Sigmoid colon (tissue), 7 donors: ENCODE measurements around the gene RPL35. TPM values are rescaled to one million over a fixed set of nuclear protein-coding genes. Genes with fewer than 3 reads are reported as not detected.
A peak's percentile ranks its signal among the peaks of the same experiment; 100 is the strongest.

Experiments
- DNase-seq: peaks from one replicate; pipeline ENCODE4 v3.0.0-alpha.2; 2019
- H3K27ac ChIP-seq, 4 donors: fragments of 200-600 bp; sonication (generic); one replicate each; pipeline ENCODE4 v1.5.1; 2016 to 2019; ENCODE audit warnings: mild to moderate bottlenecking in 1 of 4
- H3K27me3 ChIP-seq, 3 donors: fragments of 200-600 bp; sonication (generic); one replicate each; pipeline ENCODE4 v1.5.1; 2019; ENCODE audit warnings: mild to moderate bottlenecking in 1 of 3
- H3K36me3 ChIP-seq, 4 donors: fragments of 200-600 bp; sonication (generic); one replicate each; pipeline ENCODE4 v1.5.1; 2016 to 2019
- H3K4me1 ChIP-seq, 4 donors: fragments of 200-600 bp; sonication (generic); one replicate each; pipeline ENCODE4 v1.5.1; 2017 to 2019
- H3K4me3 ChIP-seq, 4 donors: fragments of 200-600 bp; sonication (generic); one replicate each; pipeline ENCODE4 v1.5.1; 2017 to 2019; ENCODE audit warnings: mild to moderate bottlenecking in 2 of 4, moderate library complexity in 1 of 4
- H3K9me3 ChIP-seq, 4 donors: fragments of 200-600 bp in 3 of 4; sonication (generic) in 3 of 4; one replicate each; pipeline versions ENCODE4 v1.5.1 to v1.6.1; 2013 to 2019
- EP300 ChIP-seq, 4 donors: sonication (generic); formaldehyde crosslinking; IDR thresholded peaks; one replicate each; pipeline ENCODE4 v1.6.1; 2017; ENCODE audit warnings: antibody characterized with exemption in 4 of 4
- POLR2A ChIP-seq, 2 donors: fragments of 450-650 bp; IDR thresholded peaks; one replicate each; pipeline ENCODE4 v1.6.1; 2016; ENCODE audit warnings: antibody characterized with exemption in 2 of 2, mild to moderate bottlenecking in 2 of 2, moderate library complexity in 2 of 2
- POLR2AphosphoS5 ChIP-seq, 4 donors: sonication (generic); formaldehyde crosslinking; IDR thresholded peaks; one replicate each; pipeline ENCODE4 v1.6.1; 2017; ENCODE audit warnings: antibody characterized with exemption in 4 of 4
- WGBS, 2 donors: extraction: QIAGEN DNeasy Blood & Tissue Kit; methylation state at CpG; one replicate each; pipeline ENCODE4 v1.1.7; 2013; 5-methylcytosine and 5-hydroxymethylcytosine counted together
- intact Hi-C: fragments of 100-400 bp; cut with DNase I; formaldehyde crosslinking; loops from one replicate; pipeline ENCODE4 v1.15.1; 2023
- polyA plus RNA-seq, 3 donors: library from polyadenylated mRNA; stranded (reverse); fragments of 200-250 nt; gene quantifications; one replicate each; pipeline ENCODE4 v1.2.3, GENCODE V29; 2013
- total RNA-seq, 4 donors: library from RNA; depleted of rRNA; stranded (reverse); fragments of >200 nt; gene quantifications; one replicate each; pipeline ENCODE4 v1.1.0, GENCODE V29; 2016
- TF ChIP-seq, protein P1 (sequence below), 4 experiments: fragments of 450-650 bp in 3 of 4; fragments of 200-600 bp in 1 of 4; IDR thresholded peaks; one replicate each; pipeline ENCODE4 v1.5.1; 2016 to 2019; ENCODE audit warnings: antibody characterized with exemption in 4 of 4, mild to moderate bottlenecking in 3 of 4, moderate library complexity in 2 of 4
- donor health status: healthy with polysubstance abuse.
- donor health status: Bipolar disorder and iron deficiency.
- donor health status: healthy.

The RPL35 gene
- total and polyA plus RNA-seq, 7 donors = 1,773 to 4,971 (median 3,683) TPM

DNA sequence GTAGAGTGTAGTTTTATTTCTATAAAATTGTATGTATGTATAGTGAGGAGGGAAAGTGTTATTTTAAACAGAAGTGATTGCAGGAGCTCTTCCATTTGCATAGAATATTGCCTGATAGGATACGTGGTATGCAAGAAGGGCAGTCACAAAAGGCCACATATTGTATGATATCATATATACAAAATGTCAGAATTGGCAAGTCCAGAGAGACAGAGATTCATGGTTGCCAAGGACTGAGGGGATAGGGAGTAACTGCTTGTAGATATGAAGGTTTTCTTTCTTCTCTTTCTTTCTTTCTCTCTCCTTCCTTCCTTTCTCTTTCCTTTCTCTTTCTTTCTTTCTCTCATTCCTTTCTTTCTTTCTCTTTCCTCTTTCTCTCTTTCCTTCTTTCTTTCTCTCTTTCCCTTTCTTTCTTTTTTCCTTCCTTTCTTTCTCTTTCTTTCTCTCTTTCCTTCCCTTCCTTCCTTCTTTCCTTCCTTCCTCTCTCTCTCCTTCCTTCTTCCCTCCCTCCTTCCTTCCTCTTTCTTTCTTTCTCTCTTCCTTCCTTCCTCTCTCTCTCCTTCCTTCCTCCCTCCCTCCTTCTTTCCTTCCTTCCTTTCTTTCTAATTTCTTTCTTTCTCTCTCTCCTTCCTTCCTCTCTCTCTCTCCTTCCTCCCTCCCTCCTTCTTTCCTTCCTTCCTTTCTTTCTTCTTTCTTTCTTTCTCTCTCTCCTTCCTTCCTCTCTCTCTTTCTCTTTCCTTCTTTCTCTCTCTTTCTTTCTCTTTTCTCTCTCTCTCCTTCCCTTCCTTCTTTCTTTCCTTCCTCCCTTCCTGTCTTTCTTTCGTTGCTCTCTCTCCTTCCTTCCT, 33.0 kb downstream of the RPL35 start:
- 26 to 35% methylated on average over 2 of the region's 2 CpGs for WGBS, 2 donors
- no peaks in the 10 kb centered on the region for H3K36me3 ChIP-seq
- TF ChIP-seq POLR2AphosphoS5 (IDR thresholded peaks at IDR 0.05) (no peak), EP300 (IDR thresholded peaks at IDR 0.05) (no peak), POLR2A (IDR thresholded peaks at IDR 0.05) (no peak)
- no peak overlapping the region for H3K4me3 ChIP-seq
- intact Hi-C loops = no loop called here
- H3K4me1 ChIP-seq = peaks cover 0 to 14% (median 11%) of the 10 kb centered on the region in 4 donors
- H3K27me3 ChIP-seq = no peaks in the 10 kb centered on the region
- H3K9me3 ChIP-seq = no peaks in the 10 kb centered on the region
- H3K27ac ChIP-seq = no peak overlapping the region
- no peak for DNase-seq

DNA sequence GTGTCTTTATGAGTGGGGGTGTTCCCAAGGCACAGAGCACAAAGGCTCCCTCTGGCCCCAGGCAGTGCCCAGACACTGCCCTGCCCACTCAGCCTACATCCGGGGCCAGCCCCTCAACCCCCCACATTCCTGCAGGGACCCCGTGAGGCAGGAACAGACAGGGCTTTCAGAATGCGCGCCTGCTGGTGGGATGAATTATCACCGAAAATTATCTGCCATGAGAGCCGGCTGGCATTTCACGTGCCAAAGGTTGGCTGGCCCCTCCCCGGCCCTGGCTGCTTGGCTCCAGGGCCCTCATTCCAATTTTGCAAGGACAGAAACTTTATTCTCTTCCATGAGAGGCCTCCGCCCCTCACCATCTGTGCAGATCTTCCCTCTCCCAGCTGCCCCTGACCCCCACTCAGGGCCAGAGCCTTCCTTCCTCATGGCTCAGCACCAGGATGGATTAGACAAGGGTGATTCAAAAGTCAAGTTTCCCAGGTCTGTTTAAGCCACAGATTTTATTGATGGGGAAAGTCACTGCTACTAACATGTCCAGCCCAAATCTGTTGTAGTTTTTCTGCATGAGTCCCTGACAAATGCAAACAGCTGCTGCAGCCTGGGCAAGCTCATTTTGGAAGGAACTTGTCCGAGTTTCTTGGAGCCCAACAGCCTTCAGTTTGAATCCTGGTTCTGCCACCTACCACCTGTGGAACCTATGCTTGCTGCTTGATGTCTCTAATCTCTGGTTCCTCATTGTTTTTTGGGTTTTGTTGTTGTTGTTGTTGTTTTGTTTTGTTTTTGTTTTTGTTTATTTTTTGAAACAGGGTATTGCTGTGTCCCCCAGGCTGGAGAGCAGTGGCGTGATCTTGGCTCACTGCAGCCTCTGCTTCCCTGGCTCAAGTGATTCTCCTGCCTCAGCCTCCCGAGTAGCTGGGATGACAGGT, 40.8 kb downstream of the RPL35 start:
- Histone ChIP-seq H3K27ac (no peak overlapping the region), H3K4me3 (no peak overlapping the region), H3K9me3 (no peaks in the 10 kb centered on the region), H3K4me1 (no peaks in the 10 kb centered on the region), H3K27me3 (no peaks in the 10 kb centered on the region), H3K36me3 (no peaks in the 10 kb centered on the region)
- intact Hi-C loops = no loop called here
- no peak for TF ChIP-seq POLR2A (IDR thresholded peaks at IDR 0.05)
- no peak for DNase-seq
- 74 to 84% methylated on average over 12 of the region's 12 CpGs for WGBS, 2 donors

DNA sequence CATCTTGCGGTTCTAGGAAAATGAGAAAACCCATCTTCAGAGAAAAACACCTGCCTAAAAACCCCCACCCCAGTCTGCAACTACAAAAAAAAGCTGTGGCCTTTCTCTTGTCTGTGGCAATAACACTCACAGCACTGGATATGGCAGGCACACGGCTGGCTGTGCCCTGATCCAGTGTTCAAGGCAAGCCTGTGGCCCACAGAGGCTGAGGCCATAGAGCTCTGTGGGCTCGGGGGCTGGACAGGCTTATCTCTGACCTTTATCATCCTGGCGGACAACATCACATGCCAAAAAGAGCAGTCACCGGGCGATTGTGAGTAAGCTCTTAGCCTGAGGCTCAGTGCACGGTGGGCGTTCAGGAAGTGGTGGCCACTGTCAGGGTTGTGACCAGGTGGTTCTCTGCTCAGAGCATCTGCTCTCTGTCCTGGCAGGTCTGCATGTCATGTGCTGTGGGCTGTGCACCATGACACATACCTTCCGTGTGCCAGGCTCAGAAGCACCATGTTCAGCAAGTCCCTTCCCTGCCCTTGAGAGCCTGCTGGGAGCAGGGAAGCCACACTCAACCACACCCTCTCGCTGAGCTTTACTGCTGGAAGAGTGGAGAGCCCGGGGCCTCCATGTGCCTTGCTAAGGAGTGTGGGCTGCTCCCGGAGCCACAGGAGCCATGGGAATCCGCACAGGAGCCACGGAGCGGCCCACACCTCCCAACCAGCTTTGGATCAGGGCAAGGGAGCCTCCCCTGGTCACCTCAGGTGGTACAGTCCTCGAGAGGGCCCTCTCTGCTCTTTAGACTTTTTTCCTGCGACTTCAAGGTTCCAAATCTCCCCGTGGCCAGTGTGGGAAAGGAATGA, 43.1 kb downstream of the RPL35 start:
- no peak overlapping the region for H3K27ac ChIP-seq
- WGBS, 2 donors = 50 to 70% methylated on average over 18 of the region's 18 CpGs
- H3K4me1 ChIP-seq = peaks cover 0 to 8% (median 7%) of the 10 kb centered on the region in 4 donors
- no peaks in the 10 kb centered on the region for H3K9me3 ChIP-seq
- no peak for DNase-seq
- intact Hi-C loops = no loop called here
- no peak overlapping the region for H3K4me3 ChIP-seq
- no peaks in the 10 kb centered on the region for H3K36me3 ChIP-seq
- H3K27me3 ChIP-seq = no peaks in the 10 kb centered on the region
- no peak for TF ChIP-seq EP300 (IDR thresholded peaks at IDR 0.05)
- no peak for TF ChIP-seq POLR2A (IDR thresholded peaks at IDR 0.05)
- TF ChIP-seq, protein P1, sequence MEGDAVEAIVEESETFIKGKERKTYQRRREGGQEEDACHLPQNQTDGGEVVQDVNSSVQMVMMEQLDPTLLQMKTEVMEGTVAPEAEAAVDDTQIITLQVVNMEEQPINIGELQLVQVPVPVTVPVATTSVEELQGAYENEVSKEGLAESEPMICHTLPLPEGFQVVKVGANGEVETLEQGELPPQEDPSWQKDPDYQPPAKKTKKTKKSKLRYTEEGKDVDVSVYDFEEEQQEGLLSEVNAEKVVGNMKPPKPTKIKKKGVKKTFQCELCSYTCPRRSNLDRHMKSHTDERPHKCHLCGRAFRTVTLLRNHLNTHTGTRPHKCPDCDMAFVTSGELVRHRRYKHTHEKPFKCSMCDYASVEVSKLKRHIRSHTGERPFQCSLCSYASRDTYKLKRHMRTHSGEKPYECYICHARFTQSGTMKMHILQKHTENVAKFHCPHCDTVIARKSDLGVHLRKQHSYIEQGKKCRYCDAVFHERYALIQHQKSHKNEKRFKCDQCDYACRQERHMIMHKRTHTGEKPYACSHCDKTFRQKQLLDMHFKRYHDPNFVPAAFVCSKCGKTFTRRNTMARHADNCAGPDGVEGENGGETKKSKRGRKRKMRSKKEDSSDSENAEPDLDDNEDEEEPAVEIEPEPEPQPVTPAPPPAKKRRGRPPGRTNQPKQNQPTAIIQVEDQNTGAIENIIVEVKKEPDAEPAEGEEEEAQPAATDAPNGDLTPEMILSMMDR (IDR thresholded peaks at IDR 0.05) = no peak
- no peak for TF ChIP-seq POLR2AphosphoS5 (IDR thresholded peaks at IDR 0.05)

DNA sequence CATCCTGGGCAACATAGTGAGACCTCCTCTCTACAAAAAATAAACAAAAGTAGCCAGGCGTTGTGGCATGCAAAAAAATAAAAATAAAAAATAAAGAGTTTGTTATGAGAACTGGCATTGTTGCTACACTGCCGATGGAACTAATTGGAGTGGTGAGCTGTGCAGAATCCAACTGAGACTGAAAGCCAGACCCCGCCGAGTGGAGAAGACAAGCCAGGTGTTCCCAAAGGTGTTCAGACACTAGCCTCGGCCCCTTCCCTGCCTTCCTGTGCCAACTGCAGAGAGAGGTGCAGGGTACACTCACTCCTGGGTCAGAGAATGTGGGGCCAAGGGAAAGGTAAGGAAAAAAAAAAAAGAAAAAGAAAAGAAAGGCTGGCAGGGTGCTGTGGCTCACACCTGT, 46.2 kb downstream of the RPL35 start:
- WGBS, 2 donors = 90 to 91% methylated on average over 5 of the region's 5 CpGs
- H3K9me3 ChIP-seq = no peaks in the 10 kb centered on the region
- TF ChIP-seq EP300 (IDR thresholded peaks at IDR 0.05) (no peak), POLR2A (IDR thresholded peaks at IDR 0.05) (no peak), POLR2AphosphoS5 (IDR thresholded peaks at IDR 0.05) (no peak)
- TF ChIP-seq, protein P1 (IDR thresholded peaks at IDR 0.05) = no peak
- no peak for DNase-seq
- H3K4me1 ChIP-seq = peaks cover 0 to 39% (median 37%) of the 10 kb centered on the region in 4 donors
- no peak overlapping the region for H3K4me3 ChIP-seq
- no peaks in the 10 kb centered on the region for H3K27me3 ChIP-seq
- intact Hi-C loops = no loop called here
- no peaks in the 10 kb centered on the region for H3K36me3 ChIP-seq
- no peak overlapping the region for H3K27ac ChIP-seq

DNA sequence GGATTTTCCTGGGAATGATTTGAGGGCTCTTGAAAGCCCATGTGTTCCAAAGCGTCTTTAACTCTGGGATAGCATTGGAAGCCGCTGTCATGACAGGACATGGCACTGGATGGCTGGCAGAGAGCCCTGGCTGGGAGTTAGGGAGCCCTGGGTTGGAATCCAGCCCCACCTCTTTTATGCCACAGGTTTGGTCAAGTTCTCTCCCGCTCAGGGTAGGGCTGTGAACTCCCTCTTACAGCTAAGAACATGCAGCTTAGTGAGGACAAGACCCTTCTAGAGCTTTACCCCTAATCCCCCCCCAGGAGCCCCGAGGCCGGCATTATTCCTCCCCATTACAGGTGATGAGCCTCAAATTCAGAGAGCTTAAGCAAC, 47.6 kb downstream of the RPL35 start:
- Histone ChIP-seq H3K4me3 (no peak overlapping the region), H3K27ac (peak overlapping the region; percentile 73 to 95 (median 80)), H3K27me3 (no peaks in the 10 kb centered on the region), H3K36me3 (peaks cover 0 to 10% (median 0%) of the 10 kb centered on the region in 4 donors), H3K4me1 (peaks cover 0 to 43% (median 41%) of the 10 kb centered on the region in 4 donors), H3K9me3 (no peaks in the 10 kb centered on the region)
- WGBS, 2 donors = 75 to 90% methylated on average over 5 of the region's 5 CpGs
- DNase-seq = no peak
- TF ChIP-seq, protein P1 (IDR thresholded peaks at IDR 0.05) = no peak
- TF ChIP-seq EP300 (IDR thresholded peaks at IDR 0.05) (no peak), POLR2A (IDR thresholded peaks at IDR 0.05) (no peak), POLR2AphosphoS5 (IDR thresholded peaks at IDR 0.05) (no peak)
- intact Hi-C loops = no loop called here
